K562 (cell line): ENCODE results near the gene MICOS13. TPM values are rescaled to one million over a fixed set of nuclear protein-coding genes. Genes with fewer than 3 reads are reported as not detected.

Source experiments
- ATAC-seq: fragments of 200-7000 bp; cut with Tn5 transposase; 3 replicates; pipeline ENCODE4 v1.9.1; 2020; ENCODE audit warnings: moderate library complexity
- BruUV-seq: library from RNA; stranded (reverse); fragments of 400-500 nt; replicated peaks from 2 replicates; lab custom pipeline; 2021; lab: Mats Ljungman, UMichigan
- CTCF ChIA-PET: fragments of 300-600 bp; formaldehyde crosslinking; extraction: SDS; loops from one replicate; lab custom pipeline; 2021; ENCODE audit warnings: low intra/inter-chr PET ratio; lab: Yijun Ruan, JAX
- POLR2A ChIA-PET: fragments of 300-600, 350-650 bp; sonication (Branson Sonifier 250); formaldehyde crosslinking; extraction: SDS; loops from one replicate; lab custom pipeline; 2021; ENCODE audit warnings: antibody characterized with exemption, inconsistent platforms; lab: Yijun Ruan, JAX
- DNase-seq, 4 experiments: peaks; one replicate each; pipeline versions ENCODE4 v3.0.0 to v3.0.0-alpha.2; 2011 to 2018; ENCODE audit warnings: low spot score in 3 of 4, mixed read lengths in 3 of 4; ENCODE audit errors: extremely low read depth in 1 of 4
- FAIRE-seq: peaks from 2 replicates; lab custom pipeline; 2011; peaks lifted over from hg19 to GRCh38; lab: Jason Lieb, UNC
- H2AFZ ChIP-seq: 2 replicates; pipeline ENCODE4 v1.6.0; 2011; ENCODE audit warnings: low read depth, low read length, control low read depth, inconsistent platforms
- H3K27ac ChIP-seq: fragments of 200-600 bp; 3 replicates; pipeline ENCODE4 v1.8.0; 2011; ENCODE audit warnings: low read depth, mild to moderate bottlenecking, control low read depth, inconsistent platforms, low read length, moderate library complexity, mixed read lengths; ENCODE audit errors: extremely low read depth
- H3K27me3 ChIP-seq, 2 experiments: fragments of 300-600 bp in 1 of 2; 2 replicates in 1 of 2; 3 replicates in 1 of 2; pipeline versions ENCODE4 v1.6.0 to v1.8.0; 2011; ENCODE audit warnings: inconsistent platforms in 2 of 2, low read length in 2 of 2, mild to moderate bottlenecking in 1 of 2, mixed read lengths in 1 of 2, moderate library complexity in 1 of 2; ENCODE audit not compliant: control insufficient read depth in 2 of 2, insufficient read depth in 2 of 2
- H3K36me3 ChIP-seq: fragments of 300-600 bp; 3 replicates; pipeline ENCODE4 v1.8.0; 2011; ENCODE audit warnings: mild to moderate bottlenecking, low read length, inconsistent platforms; ENCODE audit not compliant: control insufficient read depth, insufficient read depth
- H3K4me1 ChIP-seq, 2 experiments: fragments of 200-600 bp in 1 of 2; replicated peaks in 1 of 2; 2 replicates in 1 of 2; 3 replicates in 1 of 2; pipeline versions ENCODE4 v1.5.1 to v1.8.0; 2011; ENCODE audit warnings: inconsistent platforms in 2 of 2, low read length in 2 of 2, mild to moderate bottlenecking in 1 of 2, mixed read lengths in 1 of 2, moderate library complexity in 1 of 2; ENCODE audit not compliant: control insufficient read depth in 2 of 2, insufficient read depth in 2 of 2
- H3K4me2 ChIP-seq: 2 replicates; pipeline ENCODE4 v1.6.1; 2011; ENCODE audit warnings: low read length, control low read depth, inconsistent platforms, mixed read lengths; ENCODE audit not compliant: insufficient read depth
- H3K4me3 ChIP-seq: fragments of 200-600 bp; sonication (generic), shearing (Covaris generic); 2 replicates; pipeline ENCODE4 v1.5.1; 2016; ENCODE audit warnings: control low read depth, inconsistent platforms
- H3K79me2 ChIP-seq: fragments of 200-600 bp; 3 replicates; pipeline ENCODE4 v1.8.0; 2011; ENCODE audit warnings: low read length, inconsistent platforms; ENCODE audit not compliant: control insufficient read depth, insufficient read depth
- H3K9ac ChIP-seq, 2 experiments: 2 replicates each; pipeline versions ENCODE4 v1.6.0 to v1.6.1; 2011; ENCODE audit warnings: low read depth in 2 of 2, low read length in 2 of 2, control low read depth in 1 of 2, inconsistent platforms in 1 of 2, mild to moderate bottlenecking in 1 of 2, mixed read lengths in 1 of 2; ENCODE audit not compliant: insufficient read depth in 1 of 2
- H3K9me1 ChIP-seq: one replicate; pipeline ENCODE4 v1.6.0; 2011; ENCODE audit warnings: inconsistent platforms, mild to moderate bottlenecking, low read length, moderate library complexity; ENCODE audit not compliant: control insufficient read depth, insufficient read depth
- H3K9me3 ChIP-seq: replicated peaks from 2 replicates; pipeline ENCODE4 v1.5.1; 2011; ENCODE audit warnings: low read depth, low read length, inconsistent platforms; ENCODE audit not compliant: control insufficient read depth, insufficient read depth
- H4K20me1 ChIP-seq: replicated peaks from 2 replicates; pipeline ENCODE4 v1.6.1; 2011; ENCODE audit warnings: low read length, inconsistent platforms, mixed read lengths; ENCODE audit not compliant: control insufficient read depth, insufficient read depth
- ARID4B ChIP-seq: sonication (generic); formaldehyde crosslinking; IDR thresholded peaks from 2 replicates; pipeline ENCODE4 v1.8.0; 2022; ENCODE audit warnings: mild to moderate bottlenecking, missing genetic modification reagents
- CREB3L1 ChIP-seq: fragments of 450-650 bp; IDR thresholded peaks from 2 replicates; pipeline ENCODE4 v1.6.1; 2014; ENCODE audit warnings: low read depth, mild to moderate bottlenecking, moderate library complexity, borderline replicate concordance
- ETV5 ChIP-seq: sonication (generic); formaldehyde crosslinking; IDR thresholded peaks from 2 replicates; pipeline ENCODE4 v1.4.0; 2020; ENCODE audit warnings: low read depth, mild to moderate bottlenecking, missing genetic modification reagents
- SOX6 ChIP-seq: fragments of 450-650 bp; IDR thresholded peaks from 2 replicates; pipeline ENCODE4 v1.6.1; 2014; ENCODE audit warnings: mild to moderate bottlenecking
- TAL1 ChIP-seq: fragments of 450-650 bp; IDR thresholded peaks from 2 replicates; pipeline ENCODE4 v1.6.1; 2016; ENCODE audit warnings: mild to moderate bottlenecking
- TEAD4 ChIP-seq, 2 experiments: sonication (generic) in 1 of 2; formaldehyde crosslinking in 1 of 2; IDR thresholded peaks; 2 replicates each; pipeline versions ENCODE4 v1.6.1 to v1.8.0; 2012 to 2022; ENCODE audit warnings: borderline replicate concordance in 1 of 2, inconsistent platforms in 1 of 2, low read length in 1 of 2, mild to moderate bottlenecking in 1 of 2, missing genetic modification reagents in 1 of 2
- ZC3H11A ChIP-seq: IDR thresholded peaks from 2 replicates; pipeline ENCODE4 v1.6.1; 2012; ENCODE audit warnings: low read depth, low read length, improper control_type of control experiment
- ZNF407 ChIP-seq: fragments of 450-650 bp; IDR thresholded peaks from 2 replicates; pipeline ENCODE4 v1.6.1; 2016; ENCODE audit warnings: low read depth
- WGBS: fragments of 100-300 bp; shearing (Covaris generic); methylation state at CpG from one replicate; pipeline ENCODE4 v1.1.6; 2016; ENCODE audit warnings: low coverage, mixed read lengths; ENCODE audit not compliant: insufficient coverage; ENCODE audit errors: missing lambda C conversion rate; 5-methylcytosine and 5-hydroxymethylcytosine counted together
- in situ Hi-C: fragments of 300-500 bp; cut with MboI; formaldehyde crosslinking; loops from 4 replicates; pipeline ENCODE4 v1.15.0; 2018; ENCODE audit warnings: inconsistent platforms, mixed read lengths
- intact Hi-C: fragments of 100-400 bp; cut with micrococcal nuclease; formaldehyde crosslinking; loops from 2 replicates; pipeline ENCODE4 v1.14.2; 2022
- polyA plus RNA-seq, 8 experiments: library from polyadenylated mRNA; depleted of rRNA in 4 of 8; stranded (reverse) in 5 of 8; unstranded in 3 of 8; fragments of >200 nt; fragmentation: Nextera tagmentation in 2 of 8; fragmentation: Illumina TruSeq in 1 of 8; extraction: Ambion mirVana in 2 of 8; extraction: Trizol in 1 of 8; gene quantifications; 2 replicates each; pipeline versions ENCODE4 v1.2.1 to v1.2.3, GENCODE V29; 2011 to 2014; ENCODE audit warnings: inconsistent platforms in 1 of 8, missing spikeins in 1 of 8
- total RNA-seq, 7 experiments: library from RNA; depleted of rRNA in 6 of 7; stranded (reverse); fragments of >200 nt in 6 of 7; fragmentation: Illumina TruSeq in 2 of 7; extraction: Trizol in 2 of 7; gene quantifications; 2 replicates each; pipeline versions ENCODE4 v1.2.1 to v1.2.3, GENCODE V29; 2011 to 2021; ENCODE audit warnings: low replicate concordance in 1 of 7

MICOS13 gene
- total and polyA plus RNA-seq, 9 of the 15 experiments (the other 6 are each of a cell fraction or from before 2014, with no cell fraction given): 15.5 to 220 (median 49.4) TPM

- peaks cover 4 to 17% of the 10 kb centered on the region in 2 experiments for H3K4me1 ChIP-seq
- WGBS: 89% methylated on average over 4 of the region's 4 CpGs
- peaks cover 86% of the 10 kb centered on the region for H3K36me3 ChIP-seq
- intact Hi-C loops (no loop called here), in situ Hi-C loops (no loop called here)
- BruUV-seq: no TSS peak
- no peaks in the 10 kb centered on the region for H3K27me3 ChIP-seq
- H3K4me2 ChIP-seq: no peak overlapping the region
- no peak for FAIRE-seq
- DNase-seq: no peak
- POLR2A ChIA-PET: no interaction called here
- no peaks in the 10 kb centered on the region for H3K9me3 ChIP-seq
- no peak overlapping the region for H3K4me3 ChIP-seq
- H2AFZ ChIP-seq: no peak overlapping the region
- peaks cover 61% of the 10 kb centered on the region; the same call in 1 of the 2 replicates for H4K20me1 ChIP-seq
- peaks cover 5% of the 10 kb centered on the region for H3K9me1 ChIP-seq
- H3K27ac ChIP-seq: no peak overlapping the region
- CTCF ChIA-PET: no interaction called here
- no peak for ATAC-seq
- H3K9ac ChIP-seq: no peak overlapping the region
- H3K79me2 ChIP-seq: peaks cover 97% of the 10 kb centered on the region
- TF ChIP-seq TEAD4 (IDR thresholded peaks at IDR 0.05; ENCODE audit: low read length) (no peak), TEAD4 (CRISPR knock-in tag; IDR thresholded peaks at IDR 0.05; ENCODE audit: borderline replicate concordance) (no peak), SOX6 (no peak), ZNF407 (no peak), ZC3H11A (no peak), CREB3L1 (no peak), TAL1 (no peak), ARID4B (no peak), ETV5 (CRISPR knock-in tag) (no peak)
These were observed 48.1 kb downstream of the MICOS13 start for GRCh38 chr19:5632241-5632612.
